ENCODE measurements around the gene CNTN4.

DNA sequence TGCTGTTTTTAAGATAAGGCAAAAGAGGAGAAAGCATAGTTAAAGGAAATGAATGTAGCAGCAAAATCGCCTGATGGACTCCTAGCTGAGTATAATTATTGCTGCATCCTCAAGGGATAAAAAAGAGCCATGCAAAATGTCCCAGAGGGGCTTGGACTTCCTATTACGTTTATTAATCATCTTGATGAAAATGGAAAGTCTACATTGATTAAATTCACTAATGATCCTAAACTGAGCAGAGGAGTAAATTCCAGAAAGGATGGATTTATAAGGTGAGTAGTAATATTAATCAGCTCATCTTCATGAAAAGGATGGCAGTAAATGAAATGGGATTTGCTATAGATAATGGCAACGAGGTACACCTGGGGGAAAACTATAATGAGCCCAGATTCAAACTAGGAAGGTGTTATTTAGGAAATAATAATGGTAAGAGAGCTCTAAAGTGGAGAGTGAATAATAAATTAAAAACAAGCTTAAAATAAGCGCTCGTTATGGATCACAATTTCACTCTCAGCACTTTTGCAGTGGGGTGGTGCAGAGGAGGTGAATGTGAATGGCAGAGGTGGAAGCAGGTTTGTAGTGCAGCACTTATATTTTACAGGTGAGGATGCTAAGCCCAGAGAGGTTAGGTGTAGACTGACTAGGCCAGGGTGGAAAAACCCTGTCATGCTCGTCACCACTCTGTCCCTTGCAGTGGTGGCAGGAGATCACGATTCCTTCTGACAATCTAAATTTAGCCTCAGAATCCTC is 989.2 kb downstream of the CNTN4 start:
- TF ChIP-seq, protein P1, sequence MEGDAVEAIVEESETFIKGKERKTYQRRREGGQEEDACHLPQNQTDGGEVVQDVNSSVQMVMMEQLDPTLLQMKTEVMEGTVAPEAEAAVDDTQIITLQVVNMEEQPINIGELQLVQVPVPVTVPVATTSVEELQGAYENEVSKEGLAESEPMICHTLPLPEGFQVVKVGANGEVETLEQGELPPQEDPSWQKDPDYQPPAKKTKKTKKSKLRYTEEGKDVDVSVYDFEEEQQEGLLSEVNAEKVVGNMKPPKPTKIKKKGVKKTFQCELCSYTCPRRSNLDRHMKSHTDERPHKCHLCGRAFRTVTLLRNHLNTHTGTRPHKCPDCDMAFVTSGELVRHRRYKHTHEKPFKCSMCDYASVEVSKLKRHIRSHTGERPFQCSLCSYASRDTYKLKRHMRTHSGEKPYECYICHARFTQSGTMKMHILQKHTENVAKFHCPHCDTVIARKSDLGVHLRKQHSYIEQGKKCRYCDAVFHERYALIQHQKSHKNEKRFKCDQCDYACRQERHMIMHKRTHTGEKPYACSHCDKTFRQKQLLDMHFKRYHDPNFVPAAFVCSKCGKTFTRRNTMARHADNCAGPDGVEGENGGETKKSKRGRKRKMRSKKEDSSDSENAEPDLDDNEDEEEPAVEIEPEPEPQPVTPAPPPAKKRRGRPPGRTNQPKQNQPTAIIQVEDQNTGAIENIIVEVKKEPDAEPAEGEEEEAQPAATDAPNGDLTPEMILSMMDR (IDR thresholded peaks at IDR 0.05): no peak
- TF ChIP-seq EP300 (IDR thresholded peaks at IDR 0.05): no peak

All from tibial nerve (tissue), 4 donors.